T1000 (cell line): ENCODE measurements around the gene PLIN4.

Source experiments
- DNase-seq: peaks from one replicate; lab custom pipeline; 2025; ENCODE audit warnings: mixed read lengths; lab: John Stamatoyannopoulos, UW

The PLIN4 gene

DNA sequence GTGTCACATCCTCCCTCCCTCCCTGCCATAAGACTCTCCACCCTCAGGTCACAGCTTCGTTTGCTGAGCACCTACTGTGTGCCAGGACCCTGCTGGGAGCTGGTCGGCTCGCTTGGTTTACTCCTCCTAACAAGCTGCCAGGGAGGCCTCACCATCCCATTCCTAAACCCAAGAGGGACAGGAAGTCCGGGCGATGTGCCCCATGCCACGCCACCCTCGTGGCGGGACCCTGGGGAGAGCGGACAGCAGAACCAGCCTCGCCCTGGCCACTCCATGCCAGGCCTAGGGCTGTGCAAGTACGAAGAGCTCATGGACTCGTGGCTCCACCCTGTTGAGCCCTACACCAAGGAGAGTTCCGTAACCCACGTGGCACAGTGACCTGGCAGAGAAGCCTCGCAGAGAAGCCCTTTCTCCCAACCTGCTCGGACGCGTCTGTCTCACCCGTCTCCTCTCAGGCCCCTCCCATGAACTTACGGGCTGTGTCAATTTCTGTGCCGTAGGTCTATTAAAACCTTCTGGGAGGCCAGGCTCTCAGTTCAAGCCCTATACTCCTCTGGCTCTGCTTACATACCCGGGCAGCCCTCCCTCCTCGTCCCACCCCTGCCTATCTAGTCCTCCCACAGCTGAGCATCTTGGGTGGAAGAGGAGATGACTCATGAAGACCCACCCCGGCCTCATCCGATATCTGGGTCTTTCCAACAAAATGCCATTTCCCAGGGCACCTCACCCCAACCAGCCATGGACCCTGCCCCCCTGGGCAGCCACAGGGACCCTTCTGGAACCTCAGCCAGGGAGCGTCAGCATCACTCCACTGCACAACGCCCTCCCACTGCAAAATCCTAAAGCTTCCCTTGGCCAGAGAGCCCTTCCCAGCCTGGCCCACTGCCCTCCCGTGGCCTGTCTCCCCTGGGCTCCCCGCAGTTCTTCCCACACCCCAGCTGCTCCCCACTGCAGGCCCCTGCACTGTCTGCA lies 63.3 kb downstream of the PLIN4 start:
- no peak for DNase-seq

DNA sequence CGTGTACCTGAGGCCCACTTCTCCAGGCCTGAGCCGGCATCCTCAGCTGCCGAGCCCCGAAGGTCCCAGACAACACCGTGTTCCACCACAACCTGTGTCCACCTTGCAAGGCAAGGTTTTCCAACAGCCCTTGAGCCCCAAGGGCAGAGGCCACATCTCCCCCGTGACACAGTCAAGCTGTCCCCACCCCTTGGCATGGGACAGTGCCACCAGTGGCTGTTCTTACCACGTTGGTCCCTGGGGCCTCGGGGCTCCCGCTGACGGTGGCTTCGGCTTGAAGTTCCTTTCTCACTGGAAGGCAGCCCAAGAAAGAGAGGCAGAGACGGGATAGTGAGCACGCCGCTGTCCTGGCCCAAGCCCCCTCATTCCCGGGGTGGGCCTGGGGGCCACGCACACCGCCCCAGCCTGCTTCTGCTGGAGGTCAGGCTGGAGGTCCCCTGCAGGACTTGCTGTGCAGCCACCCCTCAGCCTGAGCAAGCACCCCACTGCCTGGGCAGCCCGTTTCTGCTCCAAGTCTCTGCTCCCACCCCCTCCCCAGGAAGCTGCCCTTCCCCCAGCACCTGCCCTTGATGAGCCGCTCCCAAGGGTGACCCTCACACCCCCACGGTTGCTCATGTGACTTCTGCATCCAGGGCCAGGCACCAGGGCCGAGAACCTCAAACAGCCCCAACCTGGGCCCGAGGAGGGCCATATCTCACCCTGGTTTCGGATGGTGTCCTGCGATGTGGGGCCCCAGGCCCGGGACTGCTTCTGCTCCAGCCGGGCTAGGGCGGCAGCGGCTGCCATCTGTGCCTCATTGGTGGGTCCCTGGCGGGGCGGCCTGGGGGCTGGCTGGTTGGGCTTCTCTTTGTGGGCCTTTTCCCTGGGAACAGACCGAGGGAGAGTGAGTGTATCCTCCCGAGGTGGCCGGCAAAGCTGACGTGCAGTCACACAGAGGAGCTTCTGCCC lies 64.8 kb downstream of the PLIN4 start:
- no peak for DNase-seq

DNA sequence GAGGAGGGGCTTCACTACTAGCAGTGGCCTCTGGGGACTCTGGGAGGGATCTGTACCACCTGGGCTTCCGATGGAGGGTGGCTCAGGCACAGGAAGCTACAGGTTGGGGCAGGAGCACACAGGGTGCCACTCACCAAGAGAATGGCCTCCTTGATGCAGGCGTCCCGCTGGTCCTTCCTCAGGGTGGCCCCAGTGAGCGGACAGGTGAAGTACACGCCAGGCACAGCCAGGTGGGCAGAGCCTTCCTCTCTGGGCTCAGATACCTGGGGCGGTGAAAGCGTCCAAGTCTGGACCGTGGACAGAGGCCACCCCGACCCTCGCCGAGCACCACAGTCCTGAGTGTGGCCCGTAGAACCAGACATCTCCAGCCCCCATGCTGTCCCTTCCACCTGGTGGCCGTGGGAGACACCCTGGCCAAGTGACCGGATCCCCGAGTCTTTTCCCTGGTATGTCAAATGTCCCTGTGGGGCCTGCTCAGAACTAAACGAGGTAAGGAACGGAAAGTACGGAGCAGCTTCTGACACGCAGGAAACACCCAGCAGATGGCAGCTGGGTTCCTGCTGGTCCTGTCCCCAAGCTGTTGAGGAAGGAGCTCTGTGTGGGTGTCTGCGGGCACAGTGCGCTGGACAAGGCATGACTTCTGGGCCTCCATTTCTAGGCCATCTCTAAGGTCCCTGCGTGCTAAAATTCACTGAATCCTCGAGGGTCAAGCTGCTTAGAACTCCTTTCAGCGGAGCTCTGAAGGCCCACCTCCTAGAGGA lies 65.9 kb downstream of the PLIN4 start:
- DNase-seq = no peak
